Astrocyte (in vitro differentiated cells and primary cell): ENCODE results near the gene SCUBE3.

Experiments used
- EZH2 ChIP-seq: IDR thresholded peaks from 2 replicates; pipeline ENCODE4 v1.6.1; 2012; ENCODE audit warnings: mild to moderate bottlenecking, low read length, inconsistent platforms; ENCODE audit not compliant: insufficient read depth
- TF ChIP-seq, protein P1 (sequence below): IDR thresholded peaks from 2 replicates; pipeline ENCODE4 v1.5.1; 2011; ENCODE audit warnings: low read depth, mild to moderate bottlenecking, inconsistent platforms, low read length, moderate library complexity; ENCODE audit not compliant: insufficient read depth

DNA sequence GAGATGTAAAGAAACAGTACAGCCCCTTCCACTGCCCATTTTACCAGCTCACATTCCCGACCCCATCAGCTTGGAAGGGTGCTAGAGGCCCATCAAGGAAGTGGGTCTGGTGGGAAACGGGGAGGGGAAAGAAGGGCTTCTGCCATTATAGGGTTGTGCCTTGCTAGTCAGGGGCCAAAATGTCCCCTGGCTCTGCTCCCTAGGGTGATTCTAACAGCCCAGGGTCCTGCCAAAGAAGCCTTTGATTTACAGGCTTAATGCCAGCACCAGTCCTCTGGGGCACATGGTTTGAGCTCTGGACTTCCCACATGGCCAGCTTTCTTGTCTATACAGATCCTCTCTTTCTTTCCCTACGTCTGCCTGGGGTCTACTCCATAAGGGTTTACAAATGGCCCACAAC, 35.2 kb downstream of the SCUBE3 start:
- TF ChIP-seq, protein P1, sequence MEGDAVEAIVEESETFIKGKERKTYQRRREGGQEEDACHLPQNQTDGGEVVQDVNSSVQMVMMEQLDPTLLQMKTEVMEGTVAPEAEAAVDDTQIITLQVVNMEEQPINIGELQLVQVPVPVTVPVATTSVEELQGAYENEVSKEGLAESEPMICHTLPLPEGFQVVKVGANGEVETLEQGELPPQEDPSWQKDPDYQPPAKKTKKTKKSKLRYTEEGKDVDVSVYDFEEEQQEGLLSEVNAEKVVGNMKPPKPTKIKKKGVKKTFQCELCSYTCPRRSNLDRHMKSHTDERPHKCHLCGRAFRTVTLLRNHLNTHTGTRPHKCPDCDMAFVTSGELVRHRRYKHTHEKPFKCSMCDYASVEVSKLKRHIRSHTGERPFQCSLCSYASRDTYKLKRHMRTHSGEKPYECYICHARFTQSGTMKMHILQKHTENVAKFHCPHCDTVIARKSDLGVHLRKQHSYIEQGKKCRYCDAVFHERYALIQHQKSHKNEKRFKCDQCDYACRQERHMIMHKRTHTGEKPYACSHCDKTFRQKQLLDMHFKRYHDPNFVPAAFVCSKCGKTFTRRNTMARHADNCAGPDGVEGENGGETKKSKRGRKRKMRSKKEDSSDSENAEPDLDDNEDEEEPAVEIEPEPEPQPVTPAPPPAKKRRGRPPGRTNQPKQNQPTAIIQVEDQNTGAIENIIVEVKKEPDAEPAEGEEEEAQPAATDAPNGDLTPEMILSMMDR = no peak
- no peak for TF ChIP-seq EZH2
